ENCODE results near the gene OR10T2.

DNA sequence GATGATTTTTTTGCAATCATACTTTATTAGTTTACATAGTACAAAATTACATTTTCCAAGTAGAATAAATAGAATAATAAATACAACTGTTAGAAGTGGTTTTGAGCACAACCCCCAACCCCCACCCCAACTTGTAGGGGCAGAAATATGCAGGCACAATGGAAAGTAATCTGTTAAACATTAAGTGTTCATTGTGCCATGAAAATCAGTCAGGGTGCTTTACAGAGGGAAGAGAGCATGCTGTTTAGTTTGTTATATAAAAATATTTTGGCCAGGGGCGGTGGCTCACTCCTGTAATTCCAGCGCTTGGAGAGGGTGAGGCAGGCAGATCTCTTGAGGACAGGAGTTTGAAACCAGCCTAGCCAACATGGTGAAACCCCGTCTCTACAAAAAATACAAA lies 2.6 kb downstream of the OR10T2 start:
- TF ChIP-seq POLR2AphosphoS5 (IDR thresholded peaks at IDR 0.05; ENCODE audit: low read depth, low read length) (no peak), SIN3A (IDR thresholded peaks at IDR 0.05; ENCODE audit: borderline replicate concordance, insufficient read depth, low read length) (no peak), TAF1 (IDR thresholded peaks at IDR 0.05; ENCODE audit: borderline replicate concordance, insufficient read depth, low read length) (no peak)
- TF ChIP-seq, protein P1, sequence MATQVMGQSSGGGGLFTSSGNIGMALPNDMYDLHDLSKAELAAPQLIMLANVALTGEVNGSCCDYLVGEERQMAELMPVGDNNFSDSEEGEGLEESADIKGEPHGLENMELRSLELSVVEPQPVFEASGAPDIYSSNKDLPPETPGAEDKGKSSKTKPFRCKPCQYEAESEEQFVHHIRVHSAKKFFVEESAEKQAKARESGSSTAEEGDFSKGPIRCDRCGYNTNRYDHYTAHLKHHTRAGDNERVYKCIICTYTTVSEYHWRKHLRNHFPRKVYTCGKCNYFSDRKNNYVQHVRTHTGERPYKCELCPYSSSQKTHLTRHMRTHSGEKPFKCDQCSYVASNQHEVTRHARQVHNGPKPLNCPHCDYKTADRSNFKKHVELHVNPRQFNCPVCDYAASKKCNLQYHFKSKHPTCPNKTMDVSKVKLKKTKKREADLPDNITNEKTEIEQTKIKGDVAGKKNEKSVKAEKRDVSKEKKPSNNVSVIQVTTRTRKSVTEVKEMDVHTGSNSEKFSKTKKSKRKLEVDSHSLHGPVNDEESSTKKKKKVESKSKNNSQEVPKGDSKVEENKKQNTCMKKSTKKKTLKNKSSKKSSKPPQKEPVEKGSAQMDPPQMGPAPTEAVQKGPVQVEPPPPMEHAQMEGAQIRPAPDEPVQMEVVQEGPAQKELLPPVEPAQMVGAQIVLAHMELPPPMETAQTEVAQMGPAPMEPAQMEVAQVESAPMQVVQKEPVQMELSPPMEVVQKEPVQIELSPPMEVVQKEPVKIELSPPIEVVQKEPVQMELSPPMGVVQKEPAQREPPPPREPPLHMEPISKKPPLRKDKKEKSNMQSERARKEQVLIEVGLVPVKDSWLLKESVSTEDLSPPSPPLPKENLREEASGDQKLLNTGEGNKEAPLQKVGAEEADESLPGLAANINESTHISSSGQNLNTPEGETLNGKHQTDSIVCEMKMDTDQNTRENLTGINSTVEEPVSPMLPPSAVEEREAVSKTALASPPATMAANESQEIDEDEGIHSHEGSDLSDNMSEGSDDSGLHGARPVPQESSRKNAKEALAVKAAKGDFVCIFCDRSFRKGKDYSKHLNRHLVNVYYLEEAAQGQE (IDR thresholded peaks at IDR 0.05; ENCODE audit: insufficient read depth in 1 of 2, low read depth in 2 of 2, low read length in 2 of 2), result no peak

Data from PFSK-1 (cell line).